HG03354 (cell line): ENCODE data around the gene PDIA3.
"Not testable (repeated sequence)": the region's sequence is repeated elsewhere in the genome, so short reads cannot be mapped to it uniquely, and the experiment has no call there.

Experiments used
- ATAC-seq: cut with Tn5 transposase; IDR thresholded peaks from one replicate; pipeline ENCODE4 v1.9.1; 2021; ENCODE audit warnings: mild to moderate bottlenecking; ENCODE audit not compliant: unreplicated experiment, poor library complexity, severe bottlenecking

The PDIA3 gene

DNA sequence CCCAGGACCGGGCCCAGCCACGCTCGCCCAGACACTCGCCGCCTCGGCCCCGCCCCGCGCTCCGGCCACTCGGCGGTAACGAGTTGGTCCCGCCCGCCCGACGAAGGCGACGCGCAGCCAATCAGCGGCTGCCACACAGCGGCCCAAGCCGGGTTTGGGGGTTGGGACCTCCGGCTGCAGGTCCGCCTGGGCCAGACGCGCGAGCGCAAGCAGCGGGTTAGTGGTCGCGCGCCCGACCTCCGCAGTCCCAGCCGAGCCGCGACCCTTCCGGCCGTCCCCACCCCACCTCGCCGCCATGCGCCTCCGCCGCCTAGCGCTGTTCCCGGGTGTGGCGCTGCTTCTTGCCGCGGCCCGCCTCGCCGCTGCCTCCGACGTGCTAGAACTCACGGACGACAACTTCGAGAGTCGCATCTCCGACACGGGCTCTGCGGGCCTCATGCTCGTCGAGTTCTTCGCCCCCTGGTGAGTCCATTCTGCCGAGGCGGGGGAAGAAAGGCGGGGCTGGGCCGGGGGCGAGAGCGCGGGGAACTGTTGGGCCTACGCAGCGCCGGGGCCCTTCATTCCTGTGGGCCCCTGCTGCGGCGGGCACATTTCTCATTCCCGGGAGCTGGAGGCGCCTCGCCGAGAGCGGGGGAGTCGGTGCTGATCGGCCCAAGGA lies at the start of gene PDIA3:
Gene PDIA3 (plus strand): TSS at position 194 of the 658 bp plus-strand sequence. CDS start 102 bp downstream, at position 296.
- ATAC-seq: peak; percentile 79

DNA sequence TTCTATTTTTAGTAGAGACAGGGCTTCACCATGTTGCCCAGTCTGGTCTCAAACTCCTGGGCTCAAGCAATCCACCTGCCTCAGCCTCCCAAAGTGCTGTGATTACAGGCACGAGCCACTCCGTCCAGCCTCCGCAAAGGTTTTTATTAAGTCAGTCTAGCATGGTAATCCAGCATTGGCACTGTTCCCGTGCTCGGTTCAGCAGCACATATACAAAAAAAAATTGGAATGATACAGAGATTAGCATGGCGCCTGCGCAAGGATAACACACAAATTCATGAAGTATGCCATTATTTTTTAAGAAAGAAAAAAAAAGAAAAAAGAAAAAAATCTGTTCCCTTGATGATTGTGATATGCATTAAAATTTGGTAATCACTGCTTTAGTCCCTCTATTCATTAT lies 44.1 kb upstream of the PDIA3 start:
- no peak for ATAC-seq

DNA sequence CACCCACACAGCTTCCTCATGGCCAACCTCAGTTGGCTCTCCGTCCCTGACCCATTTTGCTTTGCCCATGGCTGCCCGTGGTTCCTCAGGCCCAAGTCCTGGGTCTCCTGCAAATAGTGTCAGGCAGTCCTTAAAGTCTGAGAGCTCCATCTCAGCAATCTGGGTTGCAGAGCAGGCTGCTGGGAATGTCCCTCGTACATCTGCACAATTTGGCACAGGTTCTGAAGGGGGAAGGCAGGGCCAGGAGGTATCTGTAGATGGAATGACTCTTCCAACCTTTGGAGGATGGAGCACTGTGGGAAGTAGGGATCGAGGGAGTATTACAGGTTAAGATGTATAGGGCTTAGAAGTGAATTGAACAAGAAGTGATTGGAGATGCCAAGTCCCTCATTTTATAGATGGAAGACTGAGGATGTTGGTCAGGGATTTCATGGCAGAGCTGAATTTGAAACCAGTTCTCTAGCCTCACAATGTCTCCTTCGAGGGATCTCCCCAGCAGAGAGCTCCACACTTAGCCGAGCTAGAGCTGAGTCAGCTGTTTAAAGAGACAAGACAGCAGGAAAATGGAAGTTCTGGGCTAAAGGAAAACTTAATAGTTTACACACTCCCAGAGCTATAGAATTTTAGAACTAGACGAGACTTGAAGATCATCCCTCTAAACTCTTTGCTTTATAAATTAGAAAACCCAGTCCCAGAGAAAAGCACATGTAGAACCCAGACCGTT lies 43.4 kb upstream of the PDIA3 start:
- no peak for ATAC-seq

GRCh38 chr15:43710431-43711131 lies 35.7 kb upstream of the PDIA3 start:
- not testable (repeated sequence) for ATAC-seq

- no peak for ATAC-seq
Measured at GRCh38 chr15:43723151-43723550, 23.1 kb upstream of the PDIA3 start.

- not testable (repeated sequence) for ATAC-seq
Measured at GRCh38 chr15:43726306-43726705, 19.9 kb upstream of the PDIA3 start.

DNA sequence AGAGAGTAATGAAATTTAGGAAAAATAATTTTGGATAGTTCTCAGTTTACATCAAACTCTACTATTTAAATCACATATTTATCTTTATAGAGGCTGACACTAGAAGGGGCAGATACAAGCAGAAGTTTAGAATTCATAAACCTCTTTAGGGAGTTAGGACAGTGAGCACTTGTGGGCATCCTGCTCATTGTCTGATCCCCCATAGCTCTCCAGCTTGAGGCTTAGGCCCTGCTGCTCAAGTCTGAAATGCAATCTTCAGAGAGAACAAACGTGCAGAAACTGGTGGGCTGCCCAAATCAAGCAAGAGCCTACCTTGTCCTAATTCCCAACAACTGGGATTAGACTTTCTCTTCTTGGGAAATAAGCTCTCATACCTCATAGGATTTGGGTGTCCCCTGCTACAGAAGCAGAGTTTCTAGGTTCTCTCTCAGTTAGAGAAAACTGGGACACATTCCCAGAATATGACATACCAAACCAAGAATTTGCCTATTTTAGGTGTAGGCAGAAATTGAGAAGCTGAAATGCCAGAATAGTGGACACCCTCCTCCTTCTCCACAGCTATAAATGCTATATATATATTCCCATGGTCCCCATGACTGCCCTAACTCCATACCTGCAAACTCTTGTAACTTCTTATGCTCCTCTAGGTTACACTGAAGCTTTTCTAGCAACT lies 18.0 kb upstream of the PDIA3 start:
- not testable (repeated sequence) for ATAC-seq

GRCh38 chr15:43735416-43735815 lies 10.8 kb upstream of the PDIA3 start:
- ATAC-seq: no peak

DNA sequence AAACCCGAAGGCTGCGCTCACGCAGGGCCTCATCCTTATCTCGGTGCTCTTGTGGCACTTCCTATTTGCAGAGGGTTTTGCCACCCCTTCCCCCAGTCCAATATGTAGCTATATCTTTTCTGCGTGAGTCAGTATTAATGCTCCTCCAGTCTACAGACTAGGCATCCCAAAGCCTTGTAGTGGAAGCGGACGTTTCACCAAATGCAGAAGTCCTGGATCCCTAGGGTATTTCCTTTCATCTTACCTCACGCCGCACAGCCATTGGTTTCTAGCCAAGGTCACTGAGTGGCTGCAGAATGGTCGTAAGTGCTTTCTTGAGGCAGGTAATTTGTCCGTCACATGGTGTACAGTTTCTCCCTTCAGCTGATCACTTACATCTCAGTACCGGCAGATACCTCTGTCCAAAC lies 668 bp downstream of the PDIA3 start:
- ATAC-seq: peak; percentile 22

- ATAC-seq: no peak
Measured at GRCh38 chr15:43748376-43748775, 2.1 kb downstream of the PDIA3 start.

DNA sequence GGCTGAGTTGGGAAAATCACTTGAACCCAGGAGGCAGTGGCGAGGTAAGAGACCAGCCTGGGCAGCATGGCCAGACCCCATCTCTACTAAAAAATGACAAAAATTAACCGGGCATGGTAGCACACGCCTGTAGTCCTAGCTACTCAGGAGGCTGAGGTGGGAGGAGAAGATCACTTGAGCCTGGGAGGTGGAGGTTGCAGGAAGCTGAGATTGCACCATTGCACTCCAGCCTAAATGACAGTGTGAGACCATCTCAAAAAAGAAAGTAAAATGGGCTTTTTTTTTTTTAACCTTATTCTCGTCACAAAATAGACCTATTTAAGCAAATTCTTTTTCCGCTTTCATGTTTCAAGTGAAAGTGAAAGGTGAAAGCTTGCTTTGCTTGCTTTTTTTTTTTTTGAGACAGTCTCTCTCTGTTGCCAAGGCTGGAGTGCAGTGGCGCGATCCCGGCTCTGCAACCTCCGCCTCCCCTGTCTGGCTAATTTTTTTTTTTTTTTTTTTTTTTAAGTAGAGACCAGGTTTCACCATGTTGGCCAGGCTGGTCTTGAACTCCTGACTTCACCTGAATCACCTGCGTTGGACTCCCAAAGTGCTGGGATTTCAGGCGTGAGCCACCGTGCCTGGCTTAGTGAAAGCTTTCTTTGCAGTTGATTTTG lies 3.6 kb downstream of the PDIA3 start:
- ATAC-seq: peak; percentile 56

DNA sequence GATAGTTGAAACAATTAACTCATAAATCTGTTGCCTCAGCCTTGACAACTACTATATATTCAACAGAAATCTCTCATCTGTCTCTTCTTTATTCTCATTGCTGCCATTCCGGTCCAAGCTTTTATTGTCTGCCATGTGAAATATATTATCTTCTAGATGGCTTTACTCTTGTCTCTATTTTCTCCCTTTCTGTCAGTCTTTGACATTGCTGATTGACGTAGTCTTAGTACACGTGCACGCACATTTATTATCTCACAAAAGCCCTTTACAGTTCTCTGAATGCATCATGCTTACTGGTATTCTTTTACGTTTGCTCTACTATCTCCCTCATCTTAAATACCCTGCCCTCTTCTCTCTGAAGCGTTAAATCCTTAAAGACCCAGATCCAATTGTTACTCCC lies 5.6 kb downstream of the PDIA3 start:
- no peak for ATAC-seq

GRCh38 chr15:43762824-43763223 lies 16.6 kb downstream of the PDIA3 start:
- no peak for ATAC-seq

GRCh38 chr15:43763819-43764446 lies 17.7 kb downstream of the PDIA3 start:
- ATAC-seq: no peak

GRCh38 chr15:43769584-43770228 lies 23.5 kb downstream of the PDIA3 start:
- ATAC-seq: no peak

DNA sequence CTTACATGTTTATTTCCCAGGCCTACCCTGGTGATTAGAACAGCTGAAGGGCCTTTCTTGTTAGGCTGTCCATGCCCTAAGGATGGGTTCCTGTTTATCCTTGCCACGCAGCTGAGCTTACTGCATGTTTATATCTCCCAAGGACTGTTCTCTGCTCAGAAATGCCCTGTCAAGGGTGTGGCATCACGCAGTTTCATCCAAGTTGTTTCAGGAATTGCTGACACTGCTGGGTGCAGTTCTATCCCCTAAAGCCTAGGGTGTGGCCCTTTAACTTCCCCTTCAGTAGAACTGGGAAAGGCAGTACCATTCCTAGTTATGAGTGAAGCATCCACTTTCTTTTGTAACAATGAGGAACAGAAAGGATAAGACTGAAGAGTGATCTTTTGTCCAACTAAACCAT lies 25.6 kb downstream of the PDIA3 start:
- no peak for ATAC-seq

DNA sequence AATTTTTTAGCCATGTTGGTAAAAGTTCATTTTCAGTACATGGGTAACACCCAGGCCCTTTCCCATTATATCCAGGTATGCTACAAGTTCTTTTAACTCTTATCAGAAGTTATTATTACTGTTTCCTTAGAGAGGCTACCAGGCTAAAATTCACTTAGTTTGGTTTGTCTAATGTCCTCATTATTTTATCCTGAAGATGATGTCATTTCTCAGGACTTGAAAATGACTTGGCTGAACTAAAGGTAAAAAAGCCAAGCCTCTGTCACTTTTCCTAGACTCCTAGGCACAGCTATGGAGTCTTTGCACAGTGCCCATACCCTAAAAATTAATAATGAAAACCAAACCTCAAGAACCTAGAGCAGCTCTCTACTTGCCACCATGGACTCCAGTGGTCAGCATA lies 26.4 kb downstream of the PDIA3 start:
- no peak for ATAC-seq

DNA sequence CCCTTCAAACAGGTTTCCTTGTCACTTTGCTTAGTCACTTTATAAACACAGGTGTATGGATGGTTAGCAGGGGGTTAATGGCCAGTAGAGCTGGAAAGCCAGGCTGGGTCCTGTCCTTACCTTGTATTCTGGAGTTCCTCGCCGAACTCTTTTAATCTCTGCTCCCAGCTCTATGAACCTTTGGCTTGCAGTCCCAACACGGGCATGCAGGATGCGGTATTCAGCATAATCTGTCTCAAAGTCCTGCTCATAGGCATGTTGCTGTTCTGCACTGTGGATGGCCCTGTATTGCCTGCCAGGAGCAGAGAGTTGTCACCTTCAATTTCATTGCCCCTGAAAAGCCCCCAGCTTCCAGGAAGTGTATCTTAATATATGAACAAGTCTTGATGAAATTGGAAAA lies 27.8 kb downstream of the PDIA3 start:
- ATAC-seq: no peak

DNA sequence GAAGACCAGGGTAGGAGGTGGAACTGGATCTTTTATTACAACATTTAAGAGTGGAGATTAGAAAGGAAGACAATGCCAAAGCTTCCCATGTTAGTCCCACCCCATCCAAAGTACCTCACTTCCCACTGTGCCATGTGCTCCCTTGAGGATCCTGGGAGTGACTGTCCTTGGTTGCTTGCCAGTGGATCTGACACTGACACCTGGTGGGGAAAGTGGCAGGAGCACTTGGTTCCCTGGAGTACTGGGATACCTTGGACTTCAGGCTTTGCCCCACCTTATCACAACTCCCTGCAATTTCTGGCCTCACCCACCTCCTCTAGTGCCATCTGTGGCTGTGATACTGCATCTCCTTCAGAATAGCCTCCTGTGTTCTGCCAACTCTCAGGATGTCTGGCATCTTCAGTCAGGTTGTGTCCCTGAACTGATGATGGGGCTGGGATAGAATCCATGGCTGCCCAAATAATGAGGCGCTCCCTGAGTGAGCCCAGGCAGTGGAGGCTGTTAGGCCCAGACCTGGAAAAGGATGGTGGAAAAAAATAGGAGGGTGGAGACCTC lies 29.2 kb downstream of the PDIA3 start:
- ATAC-seq: no peak
